ENCODE results near the gene SH2D1A.

SH2D1A gene

DNA sequence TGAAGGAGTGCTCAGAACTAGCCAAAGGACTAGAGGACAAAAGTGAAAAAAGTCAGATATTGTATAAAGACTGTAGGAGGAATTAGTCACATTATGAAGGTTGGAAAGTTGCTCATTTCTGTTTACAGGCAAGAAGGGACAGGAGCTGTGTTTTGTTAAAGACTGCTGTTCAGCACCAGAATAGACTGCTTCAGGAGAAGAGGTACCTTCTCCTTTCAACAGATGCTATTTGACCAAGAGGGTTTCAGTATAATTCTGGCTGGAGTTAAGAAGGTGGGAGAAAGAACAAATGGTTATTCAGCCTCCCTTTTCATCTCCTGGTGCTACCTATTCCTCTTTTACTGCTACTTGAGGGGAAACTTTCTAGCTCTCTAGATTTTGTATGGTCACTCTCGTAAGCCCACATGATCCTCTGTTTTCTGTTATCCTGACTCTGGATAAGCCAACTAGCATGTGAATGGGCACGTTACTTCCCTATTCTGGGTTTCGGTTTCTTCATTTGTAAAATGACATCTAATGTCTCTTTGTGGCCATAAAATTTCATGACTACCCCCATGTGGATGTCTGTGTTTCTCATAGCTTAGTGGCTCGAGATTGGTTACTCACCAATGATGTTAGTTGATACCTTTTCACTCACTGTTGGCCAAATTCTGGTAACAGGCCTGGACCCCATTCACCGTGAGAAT is 68.9 kb downstream of the SH2D1A start:
- in situ Hi-C loops (cut with MboI; ENCODE audit: low sequenced_read_pairs): no loop called here

DNA sequence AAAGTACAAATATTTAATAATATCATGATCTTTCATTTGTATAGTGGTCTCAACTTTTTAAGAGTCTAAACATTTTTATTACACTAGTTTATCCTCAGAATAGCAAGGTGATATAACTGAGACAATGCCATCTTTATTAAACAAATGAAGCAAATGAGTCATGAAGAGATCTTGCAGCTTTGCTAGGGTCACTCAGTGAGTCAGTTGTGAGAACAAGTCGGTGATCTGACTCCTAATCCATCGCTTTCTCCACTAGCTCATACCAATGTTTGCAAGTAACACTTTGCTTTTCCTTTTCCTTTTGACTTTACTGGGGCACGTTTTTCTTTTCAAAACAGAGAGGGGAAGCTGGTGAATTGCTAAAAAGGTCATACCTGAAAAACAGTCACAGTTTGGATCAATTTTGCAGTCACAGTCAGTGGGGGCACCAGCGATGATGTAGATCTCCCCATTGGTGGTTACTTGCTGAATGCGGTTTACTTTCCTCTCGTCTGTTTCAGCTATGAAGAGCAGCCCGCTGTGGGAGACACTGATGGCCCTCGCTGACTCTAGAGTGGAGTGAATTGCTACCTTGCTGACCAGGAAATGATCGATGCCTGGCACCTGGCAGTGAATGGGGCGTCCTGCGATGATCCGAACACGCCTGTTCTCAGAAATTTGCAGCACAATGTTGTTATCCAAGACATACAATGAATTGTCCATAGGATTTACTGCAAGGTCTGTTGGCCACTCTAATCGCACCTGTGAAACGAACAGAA is 75.7 kb downstream of the SH2D1A start:
- in situ Hi-C loops (cut with MboI; ENCODE audit: low sequenced_read_pairs): no loop called here
